Right lobe of liver (tissue), 4 donors: ENCODE data around the gene STH.

ENCODE experiments used
- CTCF ChIP-seq, 4 donors: fragments of 200-600 bp in 3 of 4; fragments of 450-650 bp in 1 of 4; IDR thresholded peaks; one replicate each; pipeline versions ENCODE4 v1.5.1 to v1.8.0; 2016 to 2022; ENCODE audit warnings: antibody characterized with exemption in 4 of 4, mild to moderate bottlenecking in 2 of 4
- POLR2A ChIP-seq: fragments of 450-650 bp; IDR thresholded peaks from one replicate; pipeline ENCODE4 v1.6.1; 2017; ENCODE audit warnings: antibody characterized with exemption, mild to moderate bottlenecking
- donor health status: DM: no; HTN: no; CAD: no.
- donor health status: DM: no; HTN: no; CAD: no.
- donor health status: DM: no; HTN: yes; CAD: no.

GRCh38 chr17:46039592-46040186, 40.6 kb downstream of the STH start:
- no peak for TF ChIP-seq CTCF (IDR thresholded peaks at IDR 0.05)
- TF ChIP-seq POLR2A: no peak
